HG03457 (cell line): Measurements from ENCODE around the gene UBE2D2.
"Not testable (repeated sequence)": the region's sequence is repeated elsewhere in the genome, so short reads cannot be mapped to it uniquely, and the experiment has no call there.

ENCODE experiments used
- ATAC-seq: cut with Tn5 transposase; IDR thresholded peaks from one replicate; pipeline ENCODE4 v1.9.1; 2021; ENCODE audit warnings: moderate number of reproducible peaks; ENCODE audit not compliant: unreplicated experiment

UBE2D2 gene

GRCh38 chr5:139546593-139546992 is 14.5 kb upstream of the UBE2D2 start:
- ATAC-seq, result not testable (repeated sequence)

- ATAC-seq, result no peak
These were observed 11.8 kb upstream of the UBE2D2 start for GRCh38 chr5:139549162-139549894.

- ATAC-seq, result not testable (repeated sequence)
These were observed 10.9 kb upstream of the UBE2D2 start for GRCh38 chr5:139550051-139550872.

- ATAC-seq, result no peak
These were observed 9.8 kb upstream of the UBE2D2 start for GRCh38 chr5:139551191-139551889.

- no peak for ATAC-seq
These were observed 8.1 kb upstream of the UBE2D2 start for GRCh38 chr5:139552893-139553575.

- ATAC-seq, result no peak
These were observed 6.9 kb upstream of the UBE2D2 start for GRCh38 chr5:139554264-139554663.

- no peak for ATAC-seq
These were observed 3.3 kb upstream of the UBE2D2 start for GRCh38 chr5:139557811-139558210.

GRCh38 chr5:139561655-139562451 is 714 bp downstream of the UBE2D2 start:
- ATAC-seq, result peak; percentile 4

GRCh38 chr5:139562847-139563246 is 1.7 kb downstream of the UBE2D2 start:
- ATAC-seq, result no peak

- peak; percentile 23 for ATAC-seq
These were observed 4.5 kb downstream of the UBE2D2 start for GRCh38 chr5:139565411-139566305.

GRCh38 chr5:139566611-139567010 is 5.5 kb downstream of the UBE2D2 start:
- no peak for ATAC-seq

- no peak for ATAC-seq
These were observed 8.3 kb downstream of the UBE2D2 start for GRCh38 chr5:139569270-139569955.

- ATAC-seq, result no peak
These were observed 10.4 kb downstream of the UBE2D2 start for GRCh38 chr5:139571543-139571942.

- ATAC-seq, result no peak
These were observed 10.8 kb downstream of the UBE2D2 start for GRCh38 chr5:139571966-139572365.

GRCh38 chr5:139574641-139575312 is 13.6 kb downstream of the UBE2D2 start:
- ATAC-seq, result no peak

- no peak for ATAC-seq
These were observed 14.1 kb downstream of the UBE2D2 start for GRCh38 chr5:139575313-139575646.

GRCh38 chr5:139575751-139576150 is 14.6 kb downstream of the UBE2D2 start:
- ATAC-seq, result no peak

- no peak for ATAC-seq
These were observed 16.7 kb downstream of the UBE2D2 start for GRCh38 chr5:139577689-139578290.
